CD14-positive monocyte (primary cell): Measurements from ENCODE around the gene PELI2. TPM values are rescaled to one million over a fixed set of nuclear protein-coding genes. Genes with fewer than 3 reads are reported as not detected.

Experiments
- DNase-seq, 3 donors: peaks; one replicate each; pipeline ENCODE4 v3.0.0-alpha.2; 2011 to 2022
- H2AFZ ChIP-seq: 2 replicates; pipeline ENCODE4 v1.6.0; 2012; ENCODE audit warnings: mild to moderate bottlenecking, low read depth, low read length, inconsistent platforms; ENCODE audit not compliant: insufficient read depth, poor library complexity, severe bottlenecking
- H3K27ac ChIP-seq, 2 donors: 1 replicate in 1 of 2; 2 replicates in 1 of 2; pipeline ENCODE4 v1.5.1; 2012 to 2013; ENCODE audit warnings: low read length in 2 of 2, control low read depth in 1 of 2, inconsistent platforms in 1 of 2, low read depth in 1 of 2, mild to moderate bottlenecking in 1 of 2
- H3K27me3 ChIP-seq, 2 donors: one replicate each; pipeline versions ENCODE4 v1.6.0 to v1.6.1; 2011 to 2013; ENCODE audit warnings: low read length in 2 of 2; ENCODE audit not compliant: control insufficient read depth in 2 of 2, insufficient read depth in 2 of 2
- H3K36me3 ChIP-seq, 2 donors: replicated peaks in 1 of 2; 1 replicate in 1 of 2; 2 replicates in 1 of 2; pipeline versions ENCODE4 v1.5.1 to v1.6.1; 2012 to 2013; ENCODE audit warnings: low read length in 2 of 2, control low read depth in 1 of 2, inconsistent platforms in 1 of 2, mild to moderate bottlenecking in 1 of 2; ENCODE audit not compliant: insufficient read depth in 2 of 2, control insufficient read depth in 1 of 2
- H3K4me1 ChIP-seq, 2 donors: 1 replicate in 1 of 2; 2 replicates in 1 of 2; pipeline versions ENCODE4 v1.5.1 to v1.6.1; 2012 to 2013; ENCODE audit warnings: low read length in 2 of 2, control low read depth in 1 of 2, inconsistent platforms in 1 of 2, mild to moderate bottlenecking in 1 of 2, moderate library complexity in 1 of 2; ENCODE audit not compliant: insufficient read depth in 2 of 2, control insufficient read depth in 1 of 2
- H3K4me2 ChIP-seq: replicated peaks from 2 replicates; pipeline ENCODE3; 2012; ENCODE audit warnings: low read length, moderate library complexity, mild to moderate bottlenecking; ENCODE audit not compliant: poor library complexity, severe bottlenecking; ENCODE audit errors: extremely low read depth
- H3K4me3 ChIP-seq, 3 experiments: fragments of 200-600 bp in 1 of 3; sonication (generic) in 1 of 3; replicated peaks in 1 of 3; 1 replicate in 2 of 3; 2 replicates in 1 of 3; pipeline ENCODE4 v1.5.1; 2011 to 2013; ENCODE audit warnings: low read length in 3 of 3, mild to moderate bottlenecking in 3 of 3, control low read depth in 2 of 3, low read depth in 2 of 3, inconsistent platforms in 1 of 3, moderate library complexity in 1 of 3
- H3K79me2 ChIP-seq: 2 replicates; pipeline ENCODE4 v1.6.0; 2012; ENCODE audit warnings: mild to moderate bottlenecking, control low read depth, inconsistent platforms, low read length, moderate library complexity; ENCODE audit not compliant: insufficient read depth
- H3K9ac ChIP-seq: 2 replicates; pipeline ENCODE4 v1.6.0; 2017; ENCODE audit warnings: low read length, mild to moderate bottlenecking; ENCODE audit not compliant: insufficient read depth, poor library complexity, severe bottlenecking
- H3K9me3 ChIP-seq, 2 donors: replicated peaks in 1 of 2; 1 replicate in 1 of 2; 2 replicates in 1 of 2; pipeline versions ENCODE4 v1.5.1 to v1.6.1; 2012 to 2013; ENCODE audit warnings: low read length in 2 of 2, control low read depth in 1 of 2; ENCODE audit not compliant: control insufficient read depth in 1 of 2, insufficient read depth in 1 of 2
- H4K20me1 ChIP-seq: 2 replicates; pipeline ENCODE4 v1.6.0; 2012; ENCODE audit warnings: mild to moderate bottlenecking, low read length, control low read depth, moderate library complexity; ENCODE audit not compliant: insufficient read depth
- H3K27ac Mint-ChIP-seq, 7 donors: one replicate each; pipeline ENCODE4 v1.8.0; 2020; ENCODE audit warnings: mild to moderate bottlenecking in 7 of 7, mixed read lengths in 7 of 7, moderate library complexity in 6 of 7, inconsistent platforms in 2 of 7
- H3K27me3 Mint-ChIP-seq, 3 donors: one replicate each; pipeline ENCODE4 v1.8.0; 2021 to 2022; ENCODE audit warnings: low read depth in 3 of 3, mild to moderate bottlenecking in 3 of 3, mixed read lengths in 3 of 3, moderate library complexity in 3 of 3, inconsistent platforms in 1 of 3
- H3K36me3 Mint-ChIP-seq, 2 donors: one replicate each; pipeline ENCODE4 v1.8.0; 2020; ENCODE audit warnings: mixed read lengths in 2 of 2, inconsistent platforms in 1 of 2, mild to moderate bottlenecking in 1 of 2
- H3K4me1 Mint-ChIP-seq: one replicate; pipeline ENCODE4 v1.8.0; 2020; ENCODE audit warnings: mild to moderate bottlenecking, mixed read lengths
- H3K4me3 Mint-ChIP-seq, 2 donors: one replicate each; pipeline ENCODE4 v1.8.0; 2020; ENCODE audit warnings: mild to moderate bottlenecking in 2 of 2, mixed read lengths in 2 of 2, moderate library complexity in 1 of 2
- H3K9me3 Mint-ChIP-seq, 7 donors: one replicate each; pipeline ENCODE4 v1.8.0; 2020 to 2022; ENCODE audit warnings: mixed read lengths in 7 of 7, mild to moderate bottlenecking in 6 of 7, moderate library complexity in 6 of 7, inconsistent platforms in 2 of 7
- WGBS: methylation state at CpG from one replicate; pipeline ENCODE4 v1.1.5; 2013; ENCODE audit warnings: missing lambda C conversion rate; ENCODE audit not compliant: insufficient coverage; 5-methylcytosine and 5-hydroxymethylcytosine counted together
- intact Hi-C, 2 donors: fragments of 100-400 bp; cut with micrococcal nuclease; formaldehyde crosslinking; loops; one replicate each; pipeline versions ENCODE4 v1.15.0 to v1.15.1; 2023
- polyA plus RNA-seq, 3 donors: library from polyadenylated mRNA; depleted of rRNA in 1 of 3; unstranded in 2 of 3; stranded (reverse) in 1 of 3; fragments of 300-500 nt in 2 of 3; fragments of >200 nt in 1 of 3; fragmentation: Illumina TruSeq in 2 of 3; gene quantifications; 1 replicate in 2 of 3; 2 replicates in 1 of 3; pipeline ENCODE4 v1.2.3, GENCODE V29; 2012 to 2021
- TF ChIP-seq, protein P1 (sequence below): fragments of 200-600 bp; IDR thresholded peaks from one replicate; pipeline ENCODE4 v1.8.0; 2022; ENCODE audit warnings: antibody characterized with exemption, mild to moderate bottlenecking

PELI2 gene
- polyA plus RNA-seq, 3 donors: 10.1 to 35.8 (median 12.5) TPM

- peaks cover 6 to 18% of the 10 kb centered on the region in 2 donors for H3K36me3 Mint-ChIP-seq
- no peak overlapping the region for H3K4me2 ChIP-seq
- WGBS: no CpG with 5 or more reads among the region's 3 CpGs
Measured at GRCh38 chr14:56262530-56262929, 144.3 kb downstream of the PELI2 start.

DNA sequence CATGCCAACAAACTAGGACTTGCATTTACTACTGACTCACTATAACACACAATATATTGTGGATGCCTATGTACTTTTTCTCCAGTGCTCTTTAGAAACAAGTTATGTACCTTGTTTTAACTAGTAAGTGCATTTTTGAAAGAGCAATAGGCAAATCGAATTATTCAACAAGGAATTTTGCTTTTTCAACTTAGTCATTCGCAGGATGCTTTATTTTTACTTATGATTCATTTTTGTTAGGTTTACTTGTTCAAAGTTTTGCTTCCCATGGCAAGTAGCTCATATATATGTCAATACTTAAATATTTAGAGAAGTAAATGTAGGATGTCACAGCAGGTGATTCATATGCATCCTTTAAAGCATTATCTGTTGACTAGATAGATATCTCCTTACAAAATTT, 149.8 kb downstream of the PELI2 start:
- DNase-seq: no peak
- H3K9me3 ChIP-seq: no peaks in the 10 kb centered on the region
- H3K27me3 ChIP-seq: no peaks in the 10 kb centered on the region
- H3K27me3 Mint-ChIP-seq: no peaks in the 10 kb centered on the region
- peaks cover 0 to 1% (median 0%) of the 10 kb centered on the region in 7 donors for H3K9me3 Mint-ChIP-seq
- H3K36me3 ChIP-seq: peaks cover 0 to 21% of the 10 kb centered on the region in 2 donors
- intact Hi-C loops: no loop called here
- no peaks in the 10 kb centered on the region for H3K4me1 ChIP-seq
- no CpG with 5 or more reads among the region's 2 CpGs for WGBS
- H3K36me3 Mint-ChIP-seq: peaks cover 9 to 14% of the 10 kb centered on the region in 2 donors
- H3K4me1 Mint-ChIP-seq: peaks cover under 1% of the 10 kb centered on the region
- H3K4me2 ChIP-seq: no peak overlapping the region
- H3K9ac ChIP-seq: no peak overlapping the region
- no peak overlapping the region for H3K4me3 Mint-ChIP-seq
- no peak overlapping the region for H3K27ac Mint-ChIP-seq
- TF ChIP-seq, protein P1, sequence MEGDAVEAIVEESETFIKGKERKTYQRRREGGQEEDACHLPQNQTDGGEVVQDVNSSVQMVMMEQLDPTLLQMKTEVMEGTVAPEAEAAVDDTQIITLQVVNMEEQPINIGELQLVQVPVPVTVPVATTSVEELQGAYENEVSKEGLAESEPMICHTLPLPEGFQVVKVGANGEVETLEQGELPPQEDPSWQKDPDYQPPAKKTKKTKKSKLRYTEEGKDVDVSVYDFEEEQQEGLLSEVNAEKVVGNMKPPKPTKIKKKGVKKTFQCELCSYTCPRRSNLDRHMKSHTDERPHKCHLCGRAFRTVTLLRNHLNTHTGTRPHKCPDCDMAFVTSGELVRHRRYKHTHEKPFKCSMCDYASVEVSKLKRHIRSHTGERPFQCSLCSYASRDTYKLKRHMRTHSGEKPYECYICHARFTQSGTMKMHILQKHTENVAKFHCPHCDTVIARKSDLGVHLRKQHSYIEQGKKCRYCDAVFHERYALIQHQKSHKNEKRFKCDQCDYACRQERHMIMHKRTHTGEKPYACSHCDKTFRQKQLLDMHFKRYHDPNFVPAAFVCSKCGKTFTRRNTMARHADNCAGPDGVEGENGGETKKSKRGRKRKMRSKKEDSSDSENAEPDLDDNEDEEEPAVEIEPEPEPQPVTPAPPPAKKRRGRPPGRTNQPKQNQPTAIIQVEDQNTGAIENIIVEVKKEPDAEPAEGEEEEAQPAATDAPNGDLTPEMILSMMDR: no peak
- no peak overlapping the region for H3K27ac ChIP-seq
- no peak overlapping the region for H2AFZ ChIP-seq
- H3K79me2 ChIP-seq: peaks cover 4% of the 10 kb centered on the region
- peaks cover 98% of the 10 kb centered on the region for H4K20me1 ChIP-seq
- H3K4me3 ChIP-seq: no peak overlapping the region

More at GRCh38 chr14:56262530-56262929, 144.3 kb downstream of the PELI2 start:
- Histone ChIP-seq H3K9ac (no peak overlapping the region), H3K9me3 (no peaks in the 10 kb centered on the region), H2AFZ (no peak overlapping the region), H3K4me1 (no peaks in the 10 kb centered on the region), H3K79me2 (no peaks in the 10 kb centered on the region), H4K20me1 (peaks cover 84% of the 10 kb centered on the region), H3K27me3 (no peaks in the 10 kb centered on the region), H3K4me3 (no peak overlapping the region), H3K27ac (no peak overlapping the region), H3K36me3 (no peaks in the 10 kb centered on the region)
- no peak for DNase-seq
- Mint-ChIP-seq H3K27ac (no peak overlapping the region), H3K4me3 (no peak overlapping the region), H3K9me3 (peaks cover 2 to 10% (median 5%) of the 10 kb centered on the region in 7 donors), H3K27me3 (no peaks in the 10 kb centered on the region), H3K4me1 (no peaks in the 10 kb centered on the region)
- TF ChIP-seq, protein P1: no peak
- intact Hi-C loops: no loop called here
